ENCODE data around the gene EMILIN2. TPM values are rescaled to one million over a fixed set of nuclear protein-coding genes. Genes with fewer than 3 reads are reported as not detected.

The EMILIN2 gene
- total and polyA plus RNA-seq, 2 donors (not counting 3 experiments of a cell fraction or from before 2014, with no cell fraction given) = 9.4 to 13.4 TPM

- intact Hi-C loops (cut with micrococcal nuclease) (no loop called here), dilution Hi-C loops (cut with MboI; ENCODE audit: extremely low pct_ligation_motif_present, low sequenced_read_pairs) (no loop called here)
- no peak overlapping the region for H3K9ac ChIP-seq (replicated peaks; ENCODE audit: extremely low read depth, insufficient read depth, low read length)
- peaks cover 18% of the 10 kb centered on the region for H3K4me1 ChIP-seq (ENCODE audit: control insufficient read depth, extremely low read depth, insufficient read depth, low read length)
- H3K79me2 ChIP-seq (ENCODE audit: control insufficient read depth, insufficient read depth, low read length) = no peaks in the 10 kb centered on the region
- H2AFZ ChIP-seq (ENCODE audit: low read depth, low read length) = no peak overlapping the region
- no peaks in the 10 kb centered on the region for H3K9me1 ChIP-seq (replicated peaks; ENCODE audit: control insufficient read depth, extremely low read depth, insufficient read depth, low read length)
- H3K9me3 ChIP-seq (replicated peaks; ENCODE audit: control insufficient read depth, insufficient read depth, low read length) = no peaks in the 10 kb centered on the region
- FAIRE-seq = no peak
- no peaks in the 10 kb centered on the region for H4K20me1 ChIP-seq (replicated peaks; ENCODE audit: control insufficient read depth, extremely low read depth, insufficient read depth, low read length)
- no peak overlapping the region for H3K4me3 ChIP-seq (replicated peaks in 1 of 3; ENCODE audit: insufficient read depth in 1 of 3, low read depth in 1 of 3, low read length in 3 of 3)
- ChIA-PET CTCF (interaction anchor here (1.1 kb wide), 1 partner anchor 71 kb away, joined by 3 read pairs; no protein-coding TSS in a partner anchor), POLR2A (interaction anchor here (0.5 kb wide), 1 partner anchor 26 kb away, joined by 3 read pairs; no protein-coding TSS in a partner anchor)
- H3K36me3 ChIP-seq (ENCODE audit: control insufficient read depth in 2 of 2, extremely low read depth in 1 of 2, insufficient read depth in 2 of 2, low read length in 2 of 2) = peaks cover 2 to 16% of the 10 kb centered on the region in 2 experiments
- TF ChIP-seq MYC (IDR thresholded peaks at IDR 0.05; ENCODE audit: low read depth, low read length) = no peak
- no peak for TF ChIP-seq POLR2A (IDR thresholded peaks at IDR 0.05; ENCODE audit: low read depth, low read length)
- no peak for TF ChIP-seq JUN (IDR thresholded peaks at IDR 0.05; ENCODE audit: borderline replicate concordance, insufficient read depth, insufficient read length, low read depth)
- TF ChIP-seq MAX (IDR thresholded peaks at IDR 0.05; ENCODE audit: insufficient read depth, insufficient read length) = no peak
- TF ChIP-seq POLR2AphosphoS5 (IDR thresholded peaks at IDR 0.05; ENCODE audit: insufficient read depth, low read depth, low read length) = no peak
- TF ChIP-seq CTCF (IDR thresholded peaks at IDR 0.05; ENCODE audit: extremely low read depth in 1 of 2, insufficient read depth in 1 of 2, low read depth in 1 of 2, low read length in 2 of 2) = no peak
- H3K4me2 ChIP-seq (ENCODE audit: insufficient read depth, low read length) = no peak overlapping the region
- no peak for DNase-seq (ENCODE audit: low read depth, low spot score)
- no TSS peak for BruUV-seq (replicated peaks)
- H3K27ac ChIP-seq (ENCODE audit: insufficient read depth, low read depth, low read length) = no peak overlapping the region
- H3K27me3 ChIP-seq (ENCODE audit: control insufficient read depth in 2 of 2, insufficient read depth in 2 of 2, low read length in 2 of 2) = no peaks in the 10 kb centered on the region
These were observed 67.5 kb downstream of the EMILIN2 start for GRCh38 chr18:2914185-2914880.
